ENCODE results near the gene EPAS1. TPM values are rescaled to one million over a fixed set of nuclear protein-coding genes. Genes with fewer than 3 reads are reported as not detected.
"Not testable (repeated sequence)": the region's sequence is repeated elsewhere in the genome, so short reads cannot be mapped to it uniquely, and the experiment has no call there.

EPAS1 gene
- total RNA-seq, 1 donor: 45.6 TPM

DNA sequence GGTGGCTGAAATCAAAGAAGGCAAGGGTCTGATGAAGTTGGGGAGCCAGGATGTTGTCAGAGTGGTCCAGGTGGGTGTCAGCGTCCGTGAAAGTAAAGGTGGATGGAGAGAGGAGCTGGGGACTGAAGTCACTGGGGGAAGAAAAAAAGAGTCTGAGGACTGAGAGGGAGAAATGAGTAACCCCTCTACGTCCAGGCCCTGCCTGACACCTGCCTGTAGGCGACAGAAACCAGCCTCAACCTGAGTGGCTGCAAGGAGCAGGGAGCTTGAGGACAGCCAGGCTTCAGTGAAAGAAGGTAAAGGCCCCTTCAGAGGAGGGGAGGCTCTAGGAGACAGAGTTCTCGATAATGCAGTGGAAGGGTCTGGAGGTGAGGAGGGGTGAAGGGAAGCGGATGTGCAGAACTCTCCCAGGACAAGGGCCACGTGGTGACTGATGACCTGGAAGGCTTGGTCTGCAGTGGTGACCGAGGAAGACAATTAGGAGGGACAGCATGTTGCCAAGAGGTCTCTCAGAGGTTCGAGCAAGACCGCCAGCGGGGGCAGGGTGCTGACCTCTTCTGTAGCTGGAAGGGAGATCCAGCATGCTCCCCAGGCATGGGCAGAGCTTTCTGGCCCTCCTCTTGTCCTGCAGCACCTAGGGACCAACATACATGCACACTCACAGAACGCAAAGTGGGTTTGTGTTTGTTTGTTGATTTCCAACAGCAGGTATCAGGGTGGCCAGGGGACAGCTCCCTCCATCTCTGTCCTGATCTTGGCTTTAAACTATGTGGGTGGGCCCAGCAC, 95.5 kb downstream of the EPAS1 start:
- no peak for DNase-seq (ENCODE audit: low read depth)
- TF ChIP-seq, protein P1, sequence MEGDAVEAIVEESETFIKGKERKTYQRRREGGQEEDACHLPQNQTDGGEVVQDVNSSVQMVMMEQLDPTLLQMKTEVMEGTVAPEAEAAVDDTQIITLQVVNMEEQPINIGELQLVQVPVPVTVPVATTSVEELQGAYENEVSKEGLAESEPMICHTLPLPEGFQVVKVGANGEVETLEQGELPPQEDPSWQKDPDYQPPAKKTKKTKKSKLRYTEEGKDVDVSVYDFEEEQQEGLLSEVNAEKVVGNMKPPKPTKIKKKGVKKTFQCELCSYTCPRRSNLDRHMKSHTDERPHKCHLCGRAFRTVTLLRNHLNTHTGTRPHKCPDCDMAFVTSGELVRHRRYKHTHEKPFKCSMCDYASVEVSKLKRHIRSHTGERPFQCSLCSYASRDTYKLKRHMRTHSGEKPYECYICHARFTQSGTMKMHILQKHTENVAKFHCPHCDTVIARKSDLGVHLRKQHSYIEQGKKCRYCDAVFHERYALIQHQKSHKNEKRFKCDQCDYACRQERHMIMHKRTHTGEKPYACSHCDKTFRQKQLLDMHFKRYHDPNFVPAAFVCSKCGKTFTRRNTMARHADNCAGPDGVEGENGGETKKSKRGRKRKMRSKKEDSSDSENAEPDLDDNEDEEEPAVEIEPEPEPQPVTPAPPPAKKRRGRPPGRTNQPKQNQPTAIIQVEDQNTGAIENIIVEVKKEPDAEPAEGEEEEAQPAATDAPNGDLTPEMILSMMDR (IDR thresholded peaks at IDR 0.05; ENCODE audit: insufficient read depth, low read length): no peak
- no peak overlapping the region for H3K4me3 ChIP-seq (ENCODE audit: low read depth, low read length)

DNA sequence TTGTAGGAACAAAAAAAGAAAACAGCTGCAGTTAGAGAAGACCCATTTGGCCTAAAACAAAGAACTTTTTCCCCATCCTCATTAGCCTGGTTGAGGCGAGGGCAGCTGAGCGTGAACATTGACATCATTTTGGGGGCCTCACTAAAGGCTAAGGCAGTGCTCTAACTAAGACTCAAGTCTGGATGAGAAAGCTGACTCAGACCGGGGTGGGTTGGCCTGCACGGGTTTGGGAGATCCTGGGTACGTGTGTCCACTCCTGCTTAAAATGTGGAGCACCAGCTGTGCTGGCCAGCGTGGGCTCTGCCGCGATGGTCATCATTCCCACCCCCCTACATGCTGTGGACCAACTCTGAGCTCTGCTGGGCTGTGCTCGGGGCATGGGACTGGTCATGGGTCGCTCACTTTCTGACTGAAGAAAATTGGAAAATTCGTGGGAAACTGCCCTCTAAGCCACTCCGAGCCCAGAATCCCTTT, 96.2 kb downstream of the EPAS1 start:
- H3K4me3 ChIP-seq (ENCODE audit: low read depth, low read length): no peak overlapping the region
- TF ChIP-seq, protein P1 (IDR thresholded peaks at IDR 0.05; ENCODE audit: insufficient read depth, low read length): no peak
- no peak for DNase-seq (ENCODE audit: low read depth)

GRCh38 chr2:46393865-46394264, 96.7 kb downstream of the EPAS1 start:
- DNase-seq (ENCODE audit: low read depth): no peak
- no peak overlapping the region for H3K4me3 ChIP-seq (ENCODE audit: low read depth, low read length)
- TF ChIP-seq, protein P1 (IDR thresholded peaks at IDR 0.05; ENCODE audit: insufficient read depth, low read length): no peak

DNA sequence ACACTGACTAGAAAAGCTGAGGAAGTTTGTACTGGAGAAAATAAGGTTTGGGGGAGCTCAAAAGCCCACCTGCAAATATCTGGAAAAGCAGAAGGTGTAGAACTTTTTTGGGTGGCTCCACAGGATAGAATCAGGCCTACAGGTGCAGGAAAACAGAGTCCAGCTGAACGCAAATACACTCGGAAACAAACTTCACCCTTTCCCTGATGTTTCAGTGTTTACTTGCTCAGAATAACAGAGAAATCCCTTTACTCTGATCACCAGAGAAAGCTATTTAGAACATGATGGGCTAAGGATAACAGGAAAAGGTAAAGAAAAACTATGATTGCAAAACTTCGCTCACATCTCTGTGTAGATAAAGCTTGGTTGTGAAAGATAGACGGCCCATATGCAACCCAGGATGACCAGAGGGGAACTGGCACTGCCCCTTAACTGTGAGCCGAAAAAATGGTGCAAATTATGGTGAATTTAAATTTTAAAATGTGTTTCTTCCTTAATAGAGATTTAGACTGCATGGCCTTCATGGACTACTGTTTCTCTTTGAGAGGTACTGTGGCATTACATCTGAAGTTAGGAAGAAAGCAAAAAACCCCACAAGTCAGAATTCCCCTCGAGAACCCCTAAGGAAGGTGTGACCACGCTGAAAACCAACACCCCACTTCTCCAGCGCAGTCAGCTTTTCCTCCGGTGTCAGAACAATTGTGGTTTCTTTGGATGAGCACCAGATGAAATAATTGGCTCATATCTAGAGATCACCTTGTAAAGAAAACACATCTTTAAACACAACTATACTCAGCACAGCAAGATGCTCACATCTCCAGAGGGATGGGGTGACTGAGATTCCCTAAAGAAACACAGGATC, 97.7 kb downstream of the EPAS1 start:
- DNase-seq (ENCODE audit: low read depth): no peak
- TF ChIP-seq, protein P1 (IDR thresholded peaks at IDR 0.05; ENCODE audit: insufficient read depth, low read length): no peak
- no peak overlapping the region for H3K4me3 ChIP-seq (ENCODE audit: low read depth, low read length)

DNA sequence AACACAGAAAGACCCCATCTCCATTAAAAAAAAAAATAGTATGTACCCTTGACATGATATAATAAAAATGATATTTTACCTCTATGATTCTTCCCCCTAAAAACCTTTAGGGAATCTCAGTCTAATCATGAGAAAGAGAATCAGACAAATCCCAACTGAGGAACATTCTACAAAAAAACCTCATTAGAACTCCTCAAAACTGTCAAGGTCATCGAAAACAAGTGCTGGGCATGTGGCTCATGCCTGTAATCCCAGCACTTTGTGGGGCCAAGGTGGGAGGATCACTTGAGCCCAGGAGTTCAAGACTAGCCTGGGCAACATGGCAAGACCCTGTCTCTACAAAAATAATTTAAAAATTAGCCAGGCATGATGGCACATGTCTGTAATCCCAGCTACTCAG, 98.5 kb downstream of the EPAS1 start:
- not testable (repeated sequence) for H3K4me3 ChIP-seq (ENCODE audit: low read depth, low read length); DNase-seq (ENCODE audit: low read depth)

- TF ChIP-seq, protein P1 (IDR thresholded peaks at IDR 0.05; ENCODE audit: insufficient read depth, low read length): no peak
- no peak overlapping the region for H3K4me3 ChIP-seq (ENCODE audit: low read depth, low read length)
- no peak for DNase-seq (ENCODE audit: low read depth)
Observed at GRCh38 chr2:46400016-46400415, 102.8 kb downstream of the EPAS1 start.

- no peak for DNase-seq (ENCODE audit: low read depth)
- H3K4me3 ChIP-seq (ENCODE audit: low read depth, low read length): no peak overlapping the region
- TF ChIP-seq, protein P1 (IDR thresholded peaks at IDR 0.05; ENCODE audit: insufficient read depth, low read length): no peak
Observed at GRCh38 chr2:46402874-46403273, 105.7 kb downstream of the EPAS1 start.

All from fibroblast of the aortic adventitia (primary cell).